ENCODE measurements around the gene ELMO1.

GRCh38 chr7:36880108-36880507, 568.6 kb downstream of the ELMO1 start:
- TF ChIP-seq CTCF (IDR thresholded peaks at IDR 0.05; ENCODE audit: poor library complexity) (no peak), EZH2 (IDR thresholded peaks at IDR 0.05; ENCODE audit: borderline replicate concordance) (no peak), EZH2phosphoT487 (IDR thresholded peaks at IDR 0.05; ENCODE audit: low read depth, severe bottlenecking, unreplicated experiment) (no peak)

Data from hepatocyte (in vitro differentiated cells).